Astrocyte (in vitro differentiated cells and primary cell): Measurements from ENCODE around the gene XIRP1. TPM values are rescaled to one million over a fixed set of nuclear protein-coding genes. Genes with fewer than 3 reads are reported as not detected.

Source experiments
- DNase-seq: peaks from one replicate; pipeline ENCODE4 v3.0.0-alpha.2; 2010; ENCODE audit warnings: low read depth
- FAIRE-seq: peaks from 2 replicates; lab custom pipeline; 2011; peaks lifted over from hg19 to GRCh38; lab: Jason Lieb, UNC
- H2AFZ ChIP-seq: 2 replicates; pipeline ENCODE4 v1.6.0; 2012; ENCODE audit warnings: low read depth, low read length, inconsistent platforms
- H3K27ac ChIP-seq: 2 replicates; pipeline ENCODE4 v1.5.1; 2011; ENCODE audit warnings: low read depth, low read length, inconsistent platforms
- H3K27me3 ChIP-seq: 2 replicates; pipeline ENCODE4 v1.6.0; 2011; ENCODE audit warnings: low read length, inconsistent platforms; ENCODE audit not compliant: insufficient read depth
- H3K36me3 ChIP-seq: 2 replicates; pipeline ENCODE4 v1.5.1; 2011; ENCODE audit warnings: low read length, inconsistent platforms; ENCODE audit not compliant: insufficient read depth
- H3K4me1 ChIP-seq: 2 replicates; pipeline ENCODE4 v1.5.1; 2011; ENCODE audit warnings: low read length, inconsistent platforms; ENCODE audit not compliant: insufficient read depth
- H3K4me2 ChIP-seq: 2 replicates; pipeline ENCODE4 v1.6.0; 2012; ENCODE audit warnings: low read length, inconsistent platforms
- H3K4me3 ChIP-seq: 2 replicates; pipeline ENCODE4 v1.5.1; 2011; ENCODE audit warnings: low read depth, mild to moderate bottlenecking, low read length, inconsistent platforms; ENCODE audit not compliant: insufficient read depth
- H3K79me2 ChIP-seq: 2 replicates; pipeline ENCODE4 v1.6.0; 2012; ENCODE audit warnings: mild to moderate bottlenecking, low read length, inconsistent platforms; ENCODE audit not compliant: insufficient read depth
- H3K9ac ChIP-seq: 2 replicates; pipeline ENCODE4 v1.6.0; 2012; ENCODE audit warnings: mild to moderate bottlenecking, low read length, inconsistent platforms
- H3K9me3 ChIP-seq: 2 replicates; pipeline ENCODE4 v1.5.1; 2012; ENCODE audit warnings: low read depth, mild to moderate bottlenecking, low read length, inconsistent platforms; ENCODE audit not compliant: insufficient read depth
- H4K20me1 ChIP-seq: 2 replicates; pipeline ENCODE4 v1.6.0; 2012; ENCODE audit warnings: low read length, inconsistent platforms; ENCODE audit not compliant: insufficient read depth
- H3K27ac Mint-ChIP-seq: one replicate; pipeline ENCODE4 v1.8.0; 2021; ENCODE audit warnings: mild to moderate bottlenecking, mixed read lengths; ENCODE audit not compliant: unreplicated experiment
- H3K27me3 Mint-ChIP-seq: one replicate; pipeline ENCODE4 v1.8.0; 2021; ENCODE audit warnings: low read depth, mixed read lengths; ENCODE audit not compliant: unreplicated experiment
- H3K36me3 Mint-ChIP-seq: one replicate; pipeline ENCODE4 v1.8.0; 2021; ENCODE audit warnings: low read depth, mixed read lengths; ENCODE audit not compliant: unreplicated experiment
- H3K4me1 Mint-ChIP-seq: one replicate; pipeline ENCODE4 v1.8.0; 2021; ENCODE audit warnings: low read depth, mixed read lengths; ENCODE audit not compliant: unreplicated experiment
- H3K4me3 Mint-ChIP-seq: one replicate; pipeline ENCODE4 v1.8.0; 2021; ENCODE audit warnings: mild to moderate bottlenecking, moderate library complexity, mixed read lengths; ENCODE audit not compliant: unreplicated experiment
- H3K9me3 Mint-ChIP-seq: one replicate; pipeline ENCODE4 v1.8.0; 2021; ENCODE audit warnings: mild to moderate bottlenecking, mixed read lengths; ENCODE audit not compliant: unreplicated experiment
- EZH2 ChIP-seq: IDR thresholded peaks from 2 replicates; pipeline ENCODE4 v1.6.1; 2012; ENCODE audit warnings: mild to moderate bottlenecking, low read length, inconsistent platforms; ENCODE audit not compliant: insufficient read depth
- total RNA-seq: library from RNA; stranded (reverse); gene quantifications from 2 replicates; pipeline ENCODE4 v1.2.1, GENCODE V29; 2021
- TF ChIP-seq, protein P1 (sequence below): IDR thresholded peaks from 2 replicates; pipeline ENCODE4 v1.5.1; 2011; ENCODE audit warnings: low read depth, mild to moderate bottlenecking, inconsistent platforms, low read length, moderate library complexity; ENCODE audit not compliant: insufficient read depth

XIRP1 gene
- total RNA-seq, 1 donor from 2014 or later: 1.1 TPM

DNA sequence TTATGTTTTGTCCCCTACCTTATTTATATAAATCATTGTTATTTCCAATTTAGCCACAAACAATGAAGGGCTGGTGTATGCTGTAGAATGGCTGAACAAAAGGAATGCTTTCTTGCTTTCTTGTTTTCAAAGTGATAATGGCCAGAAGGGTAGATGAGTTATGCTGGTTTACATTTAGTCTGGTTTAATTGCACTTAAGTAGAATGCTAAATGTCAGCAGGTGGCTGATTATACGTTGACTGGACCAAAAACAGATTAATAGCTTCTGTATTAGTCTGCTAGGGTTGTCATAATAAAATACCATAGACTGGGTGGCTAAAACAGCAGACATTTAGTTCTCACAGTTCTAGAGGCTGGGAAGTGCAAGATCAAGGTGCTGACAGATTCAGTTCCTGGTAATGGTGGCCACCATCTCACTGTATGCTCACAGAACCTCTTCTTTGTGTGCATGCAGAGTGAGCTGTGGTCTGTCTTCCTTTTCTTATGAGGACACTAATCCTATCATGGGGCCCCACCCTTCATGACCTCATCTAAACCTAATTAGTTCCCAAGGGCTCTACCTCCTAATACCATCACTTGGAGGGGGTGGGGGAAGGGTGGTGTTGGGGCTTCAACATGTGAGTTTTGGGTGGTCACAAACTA is 17.1 kb upstream of the XIRP1 start:
- Mint-ChIP-seq H3K27ac (no peak overlapping the region), H3K27me3 (peaks cover 17% of the 10 kb centered on the region), H3K36me3 (peaks cover 4% of the 10 kb centered on the region), H3K4me3 (no peak overlapping the region), H3K9me3 (peaks cover 3% of the 10 kb centered on the region), H3K4me1 (peaks cover 7% of the 10 kb centered on the region)
- FAIRE-seq (no peak), DNase-seq (no peak)
- no peak for TF ChIP-seq EZH2
- no peak overlapping the region for H3K4me3 ChIP-seq
- H3K36me3 ChIP-seq: no peaks in the 10 kb centered on the region
- peaks cover 10% of the 10 kb centered on the region for H3K27me3 ChIP-seq
- no peaks in the 10 kb centered on the region for H3K9me3 ChIP-seq
- no peak overlapping the region for H2AFZ ChIP-seq
- no peak overlapping the region for H3K9ac ChIP-seq
- H3K4me1 ChIP-seq: no peaks in the 10 kb centered on the region
- H3K27ac ChIP-seq: no peak overlapping the region
- H3K4me2 ChIP-seq: no peak overlapping the region
- H3K79me2 ChIP-seq: no peaks in the 10 kb centered on the region
- H4K20me1 ChIP-seq: no peaks in the 10 kb centered on the region

DNA sequence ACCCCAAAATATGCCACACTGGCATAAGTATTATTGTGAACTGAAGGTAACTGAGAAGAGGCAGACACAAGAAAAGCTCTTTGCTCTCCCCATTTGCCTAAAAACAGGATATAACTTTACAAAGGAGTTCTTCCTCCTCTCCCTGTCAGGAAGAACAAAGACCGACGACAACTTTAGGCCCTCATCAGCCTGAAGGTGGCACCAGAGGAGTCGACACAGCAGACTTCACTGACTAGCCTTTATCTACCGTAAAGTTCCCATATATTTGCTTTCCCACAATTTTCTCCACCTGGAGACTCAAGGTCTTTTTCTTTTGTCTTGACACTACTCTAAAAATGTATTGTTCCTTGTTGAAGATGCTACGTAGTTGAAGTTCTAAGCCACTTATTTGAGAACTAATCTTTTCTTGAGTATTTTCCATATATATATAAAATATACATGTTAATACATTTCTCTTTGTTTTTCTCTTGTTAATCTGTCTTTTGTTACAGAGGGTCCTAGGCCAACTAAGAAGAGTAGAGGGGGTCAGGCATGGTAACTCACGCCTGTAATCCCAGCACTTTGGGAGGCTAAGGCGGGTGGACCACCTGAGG is 16.2 kb upstream of the XIRP1 start:
- H2AFZ ChIP-seq: no peak overlapping the region
- H3K79me2 ChIP-seq: no peaks in the 10 kb centered on the region

DNA sequence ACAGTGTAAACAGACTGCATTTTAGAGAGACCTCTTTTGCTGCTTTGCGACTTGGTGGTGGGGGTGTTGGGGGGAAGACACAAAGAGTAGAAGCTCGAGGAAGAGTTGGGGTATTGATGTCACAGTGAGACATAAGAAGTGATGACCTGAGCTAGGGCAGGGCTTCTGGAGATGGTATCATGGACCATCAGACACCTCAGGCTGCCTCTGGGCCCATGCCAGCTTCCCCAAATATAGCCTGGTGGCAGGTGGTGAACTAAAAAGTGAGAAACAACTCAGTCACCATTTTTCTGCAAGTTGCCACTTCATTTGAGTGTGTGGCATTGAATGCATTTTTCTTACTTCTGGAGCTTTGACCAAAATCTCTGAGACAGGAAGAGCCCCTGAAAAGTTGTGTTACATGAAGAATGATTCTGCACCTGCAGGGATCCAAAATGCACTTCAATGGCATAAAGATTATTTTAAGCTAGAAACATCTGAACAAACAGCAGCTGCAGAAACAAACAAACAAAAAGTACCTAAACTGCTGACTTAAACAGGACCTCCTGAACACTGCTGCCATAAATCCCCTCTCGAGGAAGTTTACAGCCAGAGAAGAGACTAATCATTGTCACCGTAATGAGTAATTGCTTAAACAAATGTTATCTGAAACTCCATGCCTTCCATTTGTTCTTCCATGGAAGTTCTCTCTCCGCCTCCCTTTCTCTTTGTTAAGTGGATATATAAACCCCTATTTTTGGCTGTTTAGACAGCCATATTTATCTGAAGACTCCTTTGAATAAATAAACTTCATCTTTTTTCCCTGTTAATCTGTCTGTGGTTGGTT is 15.2 kb upstream of the XIRP1 start:
- no peak for DNase-seq
- H3K4me3 Mint-ChIP-seq: no peak overlapping the region
- no peak overlapping the region for H2AFZ ChIP-seq
- no peak overlapping the region for H3K4me2 ChIP-seq
- no peaks in the 10 kb centered on the region for H4K20me1 ChIP-seq
- peaks cover 26% of the 10 kb centered on the region for H3K27me3 Mint-ChIP-seq
- no peaks in the 10 kb centered on the region for H3K36me3 ChIP-seq
- H3K27ac Mint-ChIP-seq: no peak overlapping the region
- H3K4me3 ChIP-seq: no peak overlapping the region
- H3K9me3 ChIP-seq: no peaks in the 10 kb centered on the region
- H3K4me1 Mint-ChIP-seq: peaks cover 5% of the 10 kb centered on the region
- H3K27ac ChIP-seq: no peak overlapping the region
- no peak overlapping the region for H3K9ac ChIP-seq
- peaks cover 10% of the 10 kb centered on the region for H3K27me3 ChIP-seq
- TF ChIP-seq, protein P1, sequence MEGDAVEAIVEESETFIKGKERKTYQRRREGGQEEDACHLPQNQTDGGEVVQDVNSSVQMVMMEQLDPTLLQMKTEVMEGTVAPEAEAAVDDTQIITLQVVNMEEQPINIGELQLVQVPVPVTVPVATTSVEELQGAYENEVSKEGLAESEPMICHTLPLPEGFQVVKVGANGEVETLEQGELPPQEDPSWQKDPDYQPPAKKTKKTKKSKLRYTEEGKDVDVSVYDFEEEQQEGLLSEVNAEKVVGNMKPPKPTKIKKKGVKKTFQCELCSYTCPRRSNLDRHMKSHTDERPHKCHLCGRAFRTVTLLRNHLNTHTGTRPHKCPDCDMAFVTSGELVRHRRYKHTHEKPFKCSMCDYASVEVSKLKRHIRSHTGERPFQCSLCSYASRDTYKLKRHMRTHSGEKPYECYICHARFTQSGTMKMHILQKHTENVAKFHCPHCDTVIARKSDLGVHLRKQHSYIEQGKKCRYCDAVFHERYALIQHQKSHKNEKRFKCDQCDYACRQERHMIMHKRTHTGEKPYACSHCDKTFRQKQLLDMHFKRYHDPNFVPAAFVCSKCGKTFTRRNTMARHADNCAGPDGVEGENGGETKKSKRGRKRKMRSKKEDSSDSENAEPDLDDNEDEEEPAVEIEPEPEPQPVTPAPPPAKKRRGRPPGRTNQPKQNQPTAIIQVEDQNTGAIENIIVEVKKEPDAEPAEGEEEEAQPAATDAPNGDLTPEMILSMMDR: no peak
- no peak for TF ChIP-seq EZH2
- no peaks in the 10 kb centered on the region for H3K79me2 ChIP-seq
- no peak for FAIRE-seq
- peaks cover 8% of the 10 kb centered on the region for H3K9me3 Mint-ChIP-seq
- no peaks in the 10 kb centered on the region for H3K4me1 ChIP-seq
- H3K36me3 Mint-ChIP-seq: peaks cover 4% of the 10 kb centered on the region

More for the DNA sequence above, 16.2 kb upstream of the XIRP1 start:
- H3K27me3 ChIP-seq: peaks cover 10% of the 10 kb centered on the region
- H3K9me3 Mint-ChIP-seq: peaks cover 6% of the 10 kb centered on the region
- H3K9ac ChIP-seq: no peak overlapping the region
- no peaks in the 10 kb centered on the region for H3K36me3 ChIP-seq
- H3K27ac Mint-ChIP-seq: no peak overlapping the region
- no peak overlapping the region for H3K27ac ChIP-seq
- no peak overlapping the region for H3K4me3 ChIP-seq
- peaks cover 20% of the 10 kb centered on the region for H3K27me3 Mint-ChIP-seq
- H3K4me3 Mint-ChIP-seq: no peak overlapping the region
- H3K36me3 Mint-ChIP-seq: peaks cover 4% of the 10 kb centered on the region
- DNase-seq (peak; percentile 30), FAIRE-seq (peak; percentile 70)
- H3K4me1 ChIP-seq: no peaks in the 10 kb centered on the region
- H3K9me3 ChIP-seq: no peaks in the 10 kb centered on the region
- no peaks in the 10 kb centered on the region for H4K20me1 ChIP-seq
- H3K4me2 ChIP-seq: no peak overlapping the region
- TF ChIP-seq, protein P1: peak; percentile 65
- no peak for TF ChIP-seq EZH2
- H3K4me1 Mint-ChIP-seq: peaks cover 7% of the 10 kb centered on the region
